Panc1 (cell line): ENCODE measurements around the gene GP9. TPM values are rescaled to one million over a fixed set of nuclear protein-coding genes. Genes with fewer than 3 reads are reported as not detected.

Experiments
- ATAC-seq: fragments of 200-7000 bp; cut with Tn5 transposase; 2 replicates; pipeline ENCODE4 v1.9.1; 2020; ENCODE audit warnings: mild to moderate bottlenecking, moderate library complexity
- BruUV-seq: library from RNA; stranded (reverse); fragments of 400-500 nt; replicated peaks from 2 replicates; lab custom pipeline; 2021; lab: Mats Ljungman, UMichigan
- CTCF ChIA-PET: fragments of 300-600 bp; sonication (Branson Sonifier 250); formaldehyde crosslinking; loops from one replicate; lab custom pipeline; 2022; ENCODE audit warnings: antibody characterized with exemption; lab: Charles Lee
- POLR2A ChIA-PET: fragments of 300-600 bp; sonication (Branson Sonifier 250); formaldehyde crosslinking; loops from one replicate; lab custom pipeline; 2022; ENCODE audit warnings: antibody characterized with exemption; lab: Charles Lee
- DNase-seq: peaks from one replicate; pipeline ENCODE4 v3.0.0-alpha.2; 2010; ENCODE audit warnings: low read depth, low spot score
- H3K27ac ChIP-seq: 2 replicates; pipeline ENCODE4 v1.5.1; 2011; ENCODE audit warnings: mild to moderate bottlenecking, low read length, inconsistent platforms
- H3K27me3 ChIP-seq: fragments of 200-500 bp; sonication (Bioruptor generic); 2 replicates; pipeline ENCODE4 v1.6.0; 2014; ENCODE audit warnings: low read length, inconsistent platforms; ENCODE audit not compliant: control insufficient read depth, insufficient read depth
- H3K36me3 ChIP-seq: fragments of 200-500 bp; sonication (Bioruptor generic); 2 replicates; pipeline ENCODE4 v1.5.1; 2014; ENCODE audit warnings: inconsistent platforms, mild to moderate bottlenecking, low read length, moderate library complexity; ENCODE audit not compliant: control insufficient read depth, insufficient read depth
- H3K4me1 ChIP-seq: 2 replicates; pipeline ENCODE4 v1.5.1; 2011; ENCODE audit warnings: inconsistent platforms, mild to moderate bottlenecking, low read length, moderate library complexity; ENCODE audit not compliant: control insufficient read depth, insufficient read depth
- H3K4me3 ChIP-seq, 2 experiments: 2 replicates each; pipeline ENCODE4 v1.5.1; 2011 to 2012; ENCODE audit warnings: low read depth in 2 of 2, low read length in 2 of 2, mild to moderate bottlenecking in 2 of 2, inconsistent platforms in 1 of 2, moderate library complexity in 1 of 2
- H3K9me3 ChIP-seq: fragments of 200-500 bp; sonication (Bioruptor generic); 2 replicates; pipeline ENCODE4 v1.5.1; 2014; ENCODE audit warnings: low read depth, mild to moderate bottlenecking, inconsistent platforms, low read length, moderate library complexity; ENCODE audit not compliant: control insufficient read depth, insufficient read depth
- CTCF ChIP-seq: fragments of 450-650 bp; IDR thresholded peaks from 2 replicates; pipeline ENCODE4 v1.5.1; 2017; ENCODE audit warnings: mild to moderate bottlenecking
- POLR2AphosphoS5 ChIP-seq: IDR thresholded peaks from 2 replicates; pipeline ENCODE4 v1.6.1; 2012; ENCODE audit warnings: mild to moderate bottlenecking, low read depth, low read length, moderate library complexity
- REST ChIP-seq, 2 experiments: IDR thresholded peaks; 2 replicates each; pipeline ENCODE4 v1.6.1; 2011 to 2012; ENCODE audit warnings: low read depth in 2 of 2, control low read depth in 1 of 2, low read length in 1 of 2, mild to moderate bottlenecking in 1 of 2, moderate library complexity in 1 of 2; ENCODE audit not compliant: insufficient read depth in 1 of 2
- SIN3A ChIP-seq: IDR thresholded peaks from 2 replicates; pipeline ENCODE4 v1.6.1; 2012; ENCODE audit warnings: low read depth, mild to moderate bottlenecking, low read length, moderate library complexity, borderline replicate concordance; ENCODE audit not compliant: insufficient read depth
- TCF7L2 ChIP-seq: IDR thresholded peaks from 2 replicates; pipeline ENCODE4 v1.6.1; 2011; ENCODE audit warnings: mild to moderate bottlenecking, low read depth, low read length, inconsistent platforms
- in situ Hi-C: cut with HindIII; loops from 2 replicates; pipeline ENCODE4 v1.10.0; 2016; ENCODE audit warnings: low sequenced_read_pairs, low pct_unique_long_range_greater_than_20kb
- intact Hi-C: fragments of 100-400 bp; cut with micrococcal nuclease; formaldehyde crosslinking; loops from one replicate; pipeline ENCODE4 v1.10.0; 2022; ENCODE audit not compliant: unreplicated experiment
- total RNA-seq: library from RNA; stranded (reverse); gene quantifications from one replicate; pipeline ENCODE4 v1.2.1, GENCODE V29; 2021; ENCODE audit not compliant: unreplicated experiment

GP9 gene
- total RNA-seq, 1 experiment from 2014 or later: not detected

- Histone ChIP-seq H3K27ac (no peak overlapping the region), H3K4me1 (no peaks in the 10 kb centered on the region), H3K36me3 (no peaks in the 10 kb centered on the region), H3K27me3 (no peaks in the 10 kb centered on the region), H3K4me3 (no peak overlapping the region), H3K9me3 (no peaks in the 10 kb centered on the region)
- TF ChIP-seq TCF7L2 (no peak), CTCF (no peak), SIN3A (no peak), POLR2AphosphoS5 (no peak), REST (IDR thresholded peaks at IDR 0.05; ENCODE audit: insufficient read depth in 1 of 2, low read depth in 2 of 2, low read length in 1 of 2) (no peak)
- CTCF ChIA-PET: no interaction called here
- ATAC-seq: no peak
- intact Hi-C loops (no loop called here), in situ Hi-C loops (no loop called here)
- DNase-seq: no peak
- POLR2A ChIA-PET: no interaction called here
- BruUV-seq: no TSS peak
Observed at GRCh38 chr3:129078510-129078909, 17.9 kb downstream of the GP9 start.

- DNase-seq (no peak), ATAC-seq (no peak)
- no peak overlapping the region for H3K4me3 ChIP-seq
- no peaks in the 10 kb centered on the region for H3K4me1 ChIP-seq
- in situ Hi-C loops (no loop called here), intact Hi-C loops (loop anchor here (10.0 kb wide), 1 partner anchor 107 kb away; no protein-coding TSS in a partner anchor)
- POLR2A ChIA-PET: interaction anchor here (0.6 kb wide), 1 partner anchor 135 kb away, joined by 4 read pairs; no protein-coding TSS in a partner anchor
- H3K36me3 ChIP-seq: no peaks in the 10 kb centered on the region
- H3K9me3 ChIP-seq: no peaks in the 10 kb centered on the region
- no peak overlapping the region for H3K27ac ChIP-seq
- no peaks in the 10 kb centered on the region for H3K27me3 ChIP-seq
- CTCF ChIA-PET: no interaction called here
- no TSS peak for BruUV-seq
- TF ChIP-seq REST (IDR thresholded peaks at IDR 0.05; ENCODE audit: insufficient read depth in 1 of 2, low read depth in 2 of 2, low read length in 1 of 2) (no peak), POLR2AphosphoS5 (no peak), TCF7L2 (no peak), SIN3A (no peak), CTCF (no peak)
Observed at GRCh38 chr3:129081503-129081902, 20.9 kb downstream of the GP9 start.
